Measurements from ENCODE around the gene CNTNAP2. TPM values are rescaled to one million over a fixed set of nuclear protein-coding genes. Genes with fewer than 3 reads are reported as not detected.
"Not testable (repeated sequence)": the region's sequence is repeated elsewhere in the genome, so short reads cannot be mapped to it uniquely, and the experiment has no call there.

The CNTNAP2 gene
- total RNA-seq, 1 donor from 2014 or later: 110 TPM

GRCh38 chr7:148330124-148330818 lies 2213.7 kb downstream of the CNTNAP2 start:
- FAIRE-seq (no peak), DNase-seq (ENCODE audit: low spot score in 2 of 2) (no peak)

GRCh38 chr7:148330822-148331221 lies 2214.2 kb downstream of the CNTNAP2 start:
- DNase-seq (ENCODE audit: low spot score in 2 of 2) (no peak), FAIRE-seq (no peak)

- not testable (repeated sequence) for FAIRE-seq; DNase-seq (ENCODE audit: low spot score in 2 of 2)
These were observed 2214.9 kb downstream of the CNTNAP2 start for GRCh38 chr7:148331456-148331855.

- DNase-seq (ENCODE audit: low spot score in 2 of 2) (no peak), FAIRE-seq (no peak)
These were observed 2215.9 kb downstream of the CNTNAP2 start for GRCh38 chr7:148332191-148333186.

- no peak for DNase-seq (ENCODE audit: low spot score in 2 of 2)
These were observed 2217.9 kb downstream of the CNTNAP2 start for GRCh38 chr7:148334441-148334956.

GRCh38 chr7:148334959-148335577 lies 2218.5 kb downstream of the CNTNAP2 start:
- FAIRE-seq (no peak), DNase-seq (ENCODE audit: low spot score in 2 of 2) (peak in 1 of 2 donors; percentile 42)

More at GRCh38 chr7:148334441-148334956, 2217.9 kb downstream of the CNTNAP2 start:
- FAIRE-seq: no peak

GRCh38 chr7:148335790-148336189 lies 2219.2 kb downstream of the CNTNAP2 start:
- no peak for FAIRE-seq
- DNase-seq (ENCODE audit: low spot score in 2 of 2): no peak

- FAIRE-seq: no peak
These were observed 2219.8 kb downstream of the CNTNAP2 start for GRCh38 chr7:148336411-148336810.

GRCh38 chr7:148337246-148337965 lies 2220.8 kb downstream of the CNTNAP2 start:
- FAIRE-seq: no peak
- DNase-seq (ENCODE audit: low spot score in 2 of 2): no peak

More at GRCh38 chr7:148336411-148336810, 2219.8 kb downstream of the CNTNAP2 start:
- DNase-seq (ENCODE audit: low spot score in 2 of 2): no peak

- DNase-seq (ENCODE audit: low spot score in 2 of 2) (no peak), FAIRE-seq (no peak)
These were observed 2221.6 kb downstream of the CNTNAP2 start for GRCh38 chr7:148337995-148338747.

- no peak for FAIRE-seq
- no peak for DNase-seq (ENCODE audit: low spot score in 2 of 2)
These were observed 2224.1 kb downstream of the CNTNAP2 start for GRCh38 chr7:148340438-148341280.

- DNase-seq (ENCODE audit: low spot score in 2 of 2) (no peak), FAIRE-seq (no peak)
These were observed 2227.8 kb downstream of the CNTNAP2 start for GRCh38 chr7:148344406-148344805.

- DNase-seq (ENCODE audit: low spot score in 2 of 2): no peak
- no peak for FAIRE-seq
These were observed 2231.4 kb downstream of the CNTNAP2 start for GRCh38 chr7:148347981-148348380.

- DNase-seq (ENCODE audit: low spot score in 2 of 2) (no peak), FAIRE-seq (no peak)
These were observed 2231.9 kb downstream of the CNTNAP2 start for GRCh38 chr7:148348466-148348865.

GRCh38 chr7:148356303-148356702 lies 2239.7 kb downstream of the CNTNAP2 start:
- FAIRE-seq: no peak

GRCh38 chr7:148362541-148362940 lies 2245.9 kb downstream of the CNTNAP2 start:
- FAIRE-seq: no peak

More at GRCh38 chr7:148356303-148356702, 2239.7 kb downstream of the CNTNAP2 start:
- no peak for DNase-seq (ENCODE audit: low spot score in 2 of 2)

GRCh38 chr7:148367731-148368475 lies 2251.3 kb downstream of the CNTNAP2 start:
- no peak for DNase-seq (ENCODE audit: low spot score in 2 of 2)

More at GRCh38 chr7:148362541-148362940, 2245.9 kb downstream of the CNTNAP2 start:
- DNase-seq (ENCODE audit: low spot score in 2 of 2): no peak

More at GRCh38 chr7:148367731-148368475, 2251.3 kb downstream of the CNTNAP2 start:
- no peak for FAIRE-seq

Measured in frontal cortex (tissue), 4 donors.